Measurements from ENCODE around the gene SPOCK1. TPM values are rescaled to one million over a fixed set of nuclear protein-coding genes. Genes with fewer than 3 reads are reported as not detected.

SPOCK1 gene
- total RNA-seq, 1 experiment from 2014 or later, result 9.8 TPM

- POLR2A ChIA-PET (ENCODE audit: unreplicated experiment), result no interaction called here
- H3K79me2 ChIP-seq (ENCODE audit: low read length), result no peaks in the 10 kb centered on the region
- no peaks in the 10 kb centered on the region for H4K20me1 ChIP-seq (ENCODE audit: low read length)
- no peak overlapping the region for H3K9ac ChIP-seq (ENCODE audit: low read length)
- no peak overlapping the region for H3K4me3 ChIP-seq (ENCODE audit: low read length)
- H3K27me3 ChIP-seq (ENCODE audit: low read length), result no peaks in the 10 kb centered on the region
- H3K9me3 ChIP-seq (ENCODE audit: low read length), result no peaks in the 10 kb centered on the region
- no peak overlapping the region for H3K4me2 ChIP-seq (ENCODE audit: low read length)
- no peaks in the 10 kb centered on the region for H3K4me1 ChIP-seq (ENCODE audit: insufficient read depth, low read length)
- no peaks in the 10 kb centered on the region for H3K9me2 ChIP-seq (replicated peaks; ENCODE audit: low read length)
- no peaks in the 10 kb centered on the region for H3F3A ChIP-seq (ENCODE audit: low read length, unreplicated experiment)
- TF ChIP-seq EZH2phosphoT487 (IDR thresholded peaks at IDR 0.05; ENCODE audit: borderline replicate concordance, low read length), result no peak
- TF ChIP-seq CTCF (conservative IDR thresholded peaks at IDR 0.05; ENCODE audit: low read depth, low read length), result no peak
- no peak for TF ChIP-seq EZH2 (IDR thresholded peaks at IDR 0.05; ENCODE audit: low read length, unreplicated experiment)
- H3K27ac ChIP-seq (ENCODE audit: low read length), result no peak overlapping the region
- no peak for DNase-seq
- H3K36me3 ChIP-seq (ENCODE audit: low read depth, low read length), result no peaks in the 10 kb centered on the region
- H2AFZ ChIP-seq (ENCODE audit: low read length), result no peak overlapping the region
- CTCF ChIA-PET, result no interaction called here
- no peak for ATAC-seq
- intact Hi-C loops (cut with micrococcal nuclease), result no loop called here
- BruUV-seq (replicated peaks), result no TSS peak
Measured at GRCh38 chr5:137040641-137041340, 458.3 kb downstream of the SPOCK1 start.

GRCh38 chr5:137040024-137040423 lies 459.1 kb downstream of the SPOCK1 start:
- Histone ChIP-seq H3K4me3 (ENCODE audit: low read length) (no peak overlapping the region), H4K20me1 (ENCODE audit: low read length) (no peaks in the 10 kb centered on the region), H3K79me2 (ENCODE audit: low read length) (no peaks in the 10 kb centered on the region), H3K36me3 (ENCODE audit: low read depth, low read length) (no peaks in the 10 kb centered on the region), H3K27me3 (ENCODE audit: low read length) (no peaks in the 10 kb centered on the region), H3F3A (ENCODE audit: low read length, unreplicated experiment) (no peaks in the 10 kb centered on the region), H2AFZ (ENCODE audit: low read length) (no peak overlapping the region), H3K4me2 (ENCODE audit: low read length) (no peak overlapping the region), H3K4me1 (ENCODE audit: insufficient read depth, low read length) (no peaks in the 10 kb centered on the region), H3K9ac (ENCODE audit: low read length) (no peak overlapping the region), H3K9me3 (ENCODE audit: low read length) (no peaks in the 10 kb centered on the region), H3K27ac (ENCODE audit: low read length) (no peak overlapping the region), H3K9me2 (replicated peaks; ENCODE audit: low read length) (no peaks in the 10 kb centered on the region)
- POLR2A ChIA-PET (ENCODE audit: unreplicated experiment), result no interaction called here
- no peak; the same call in 1 of the 2 replicates for ATAC-seq
- peak; percentile 22; the same call in 1 of the 2 replicates for TF ChIP-seq CTCF (conservative IDR thresholded peaks at IDR 0.05; ENCODE audit: low read depth, low read length)
- no peak for TF ChIP-seq EZH2 (IDR thresholded peaks at IDR 0.05; ENCODE audit: low read length, unreplicated experiment)
- BruUV-seq (replicated peaks), result no TSS peak
- CTCF ChIA-PET, result interaction anchor here (0.6 kb wide), 1 partner anchor 141 kb away, joined by 4 read pairs; no protein-coding TSS in a partner anchor
- intact Hi-C loops (cut with micrococcal nuclease), result no loop called here
- DNase-seq, result no peak

GRCh38 chr5:137037848-137038247 lies 461.3 kb downstream of the SPOCK1 start:
- DNase-seq (no peak), ATAC-seq (no peak)
- H3K9me3 ChIP-seq (ENCODE audit: low read length), result no peaks in the 10 kb centered on the region
- no peaks in the 10 kb centered on the region for H3F3A ChIP-seq (ENCODE audit: low read length, unreplicated experiment)
- intact Hi-C loops (cut with micrococcal nuclease), result no loop called here
- POLR2A ChIA-PET (ENCODE audit: unreplicated experiment), result interaction anchor here (0.6 kb wide), 1 partner anchor 9 kb away, joined by 3 read pairs; no protein-coding TSS in a partner anchor
- no peak overlapping the region for H3K4me3 ChIP-seq (ENCODE audit: low read length)
- H3K4me1 ChIP-seq (ENCODE audit: insufficient read depth, low read length), result no peaks in the 10 kb centered on the region
- no peaks in the 10 kb centered on the region for H4K20me1 ChIP-seq (ENCODE audit: low read length)
- H3K9me2 ChIP-seq (replicated peaks; ENCODE audit: low read length), result no peaks in the 10 kb centered on the region
- H2AFZ ChIP-seq (ENCODE audit: low read length), result no peak overlapping the region
- H3K4me2 ChIP-seq (ENCODE audit: low read length), result no peak overlapping the region
- CTCF ChIA-PET, result no interaction called here
- H3K79me2 ChIP-seq (ENCODE audit: low read length), result no peaks in the 10 kb centered on the region
- H3K27me3 ChIP-seq (ENCODE audit: low read length), result no peaks in the 10 kb centered on the region
- no peak for TF ChIP-seq EZH2 (IDR thresholded peaks at IDR 0.05; ENCODE audit: low read length, unreplicated experiment)
- no peak for TF ChIP-seq EZH2phosphoT487 (IDR thresholded peaks at IDR 0.05; ENCODE audit: borderline replicate concordance, low read length)
- no peak for TF ChIP-seq CTCF (conservative IDR thresholded peaks at IDR 0.05; ENCODE audit: low read depth, low read length)
- H3K27ac ChIP-seq (ENCODE audit: low read length), result no peak overlapping the region
- H3K9ac ChIP-seq (ENCODE audit: low read length), result no peak overlapping the region
- H3K36me3 ChIP-seq (ENCODE audit: low read depth, low read length), result no peaks in the 10 kb centered on the region
- no TSS peak for BruUV-seq (replicated peaks)
